ENCODE measurements around the gene BBS9.

- TF ChIP-seq CTCF (conservative IDR thresholded peaks at IDR 0.05; ENCODE audit: low read depth in 2 of 2): no peak
- no peak for TF ChIP-seq REST (IDR thresholded peaks at IDR 0.05; ENCODE audit: unreplicated experiment)
- no peak for TF ChIP-seq ZNF331 (CRISPR knock-in tag; IDR thresholded peaks at IDR 0.05; ENCODE audit: low read depth)
- no peak for TF ChIP-seq POLR2AphosphoS5 (IDR thresholded peaks at IDR 0.05; ENCODE audit: low read depth)
- no peak for TF ChIP-seq CREB1 (CRISPR knock-in tag; IDR thresholded peaks at IDR 0.05; ENCODE audit: low read depth)
- no peak for TF ChIP-seq STAT1 (IDR thresholded peaks at IDR 0.05; ENCODE audit: unreplicated experiment)
These were observed 516.8 kb downstream of the BBS9 start for GRCh38 chr7:33646166-33646565.

Data from GM23338 (cell line).